ENCODE measurements around the gene PYM1.

PYM1 gene

DNA sequence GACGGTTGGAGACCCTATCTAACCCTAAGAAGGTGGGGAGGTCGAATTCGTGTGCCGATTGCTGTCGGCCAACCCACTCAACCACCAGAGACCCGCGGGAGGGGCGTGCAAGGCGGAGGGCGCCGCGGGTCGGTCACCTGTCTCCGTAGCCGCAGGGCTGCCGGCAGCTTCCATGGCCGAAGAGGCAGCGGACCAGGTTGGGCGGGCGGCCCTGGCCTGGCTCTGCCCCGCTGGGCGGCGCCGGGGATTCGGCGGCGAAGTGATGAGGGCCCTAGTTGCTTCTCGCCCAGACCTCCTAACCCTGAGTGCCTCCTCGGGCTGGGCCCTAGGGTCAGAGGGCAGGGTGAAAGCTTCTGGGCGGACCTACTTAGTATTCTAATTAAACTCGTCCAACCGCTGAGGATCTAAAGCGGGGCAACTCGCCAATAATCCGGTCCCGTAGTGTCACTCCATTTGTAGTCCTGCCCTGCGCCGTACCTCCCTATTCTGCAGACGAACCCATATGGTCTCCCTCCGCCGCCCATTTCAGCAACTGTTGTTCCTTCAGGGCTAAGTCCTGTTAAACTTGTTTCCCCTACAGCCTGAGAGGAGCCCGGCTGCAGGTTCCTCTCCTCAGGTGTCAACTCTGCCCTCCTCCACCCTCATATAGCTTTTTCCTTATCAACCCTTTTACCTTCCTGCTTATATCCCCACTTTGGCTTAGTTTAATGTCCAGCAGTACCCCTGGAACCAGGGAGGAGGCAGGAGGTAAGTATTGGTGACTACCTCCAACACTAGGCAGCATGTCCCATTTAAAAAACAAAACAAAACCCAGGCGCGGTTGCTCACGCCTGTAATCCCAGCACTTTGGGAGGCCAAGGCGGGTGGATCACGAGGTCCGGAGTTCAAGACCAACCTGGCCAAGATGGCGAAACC, at the start of gene PYM1:
Gene PYM1 (minus strand): TSS at position 307 of the 915 bp plus-strand sequence. CDS start 133 bp downstream, at position 174.
- Mint-ChIP-seq H3K27me3 (ENCODE audit: low read depth) (no peaks in the 10 kb centered on the region), H3K27ac (peak within 1 kb of the TSS; percentile 98), H3K4me3 (peak within 1 kb of the TSS; percentile 100), H3K36me3 (ENCODE audit: low read depth) (peaks cover 38% of the 10 kb centered on the region), H3K9me3 (no peaks in the 10 kb centered on the region), H3K4me1 (ENCODE audit: low read depth) (peaks cover 37% of the 10 kb centered on the region)

DNA sequence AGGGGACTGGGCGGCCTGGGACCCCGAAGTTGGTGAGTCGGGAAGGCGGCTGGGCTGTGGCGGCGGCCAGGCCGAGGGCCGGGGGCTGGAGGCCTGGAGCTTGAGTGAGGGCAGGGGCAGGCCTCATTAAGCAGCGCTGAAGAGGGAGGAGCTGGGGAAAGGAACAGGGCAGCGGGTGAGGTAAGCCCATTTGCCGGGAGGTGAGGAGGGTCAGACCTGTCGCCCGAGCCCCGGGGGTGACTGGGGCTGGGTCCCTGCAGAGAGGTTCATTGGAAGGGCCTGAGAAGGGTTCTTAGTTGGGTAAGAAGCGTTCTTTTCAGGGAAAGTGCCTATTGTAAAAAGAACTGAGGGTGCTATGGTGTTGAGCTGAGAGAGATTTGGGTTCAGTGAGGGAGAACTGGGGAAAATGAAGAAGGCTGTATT, 46.6 kb upstream of the PYM1 start:
- no peaks in the 10 kb centered on the region for H3K27me3 Mint-ChIP-seq (ENCODE audit: low read depth)
- no peak overlapping the region for H3K27ac Mint-ChIP-seq
- H3K4me1 Mint-ChIP-seq (ENCODE audit: low read depth), result peaks cover 10% of the 10 kb centered on the region
- H3K4me3 Mint-ChIP-seq, result no peak overlapping the region
- H3K9me3 Mint-ChIP-seq, result no peaks in the 10 kb centered on the region
- H3K36me3 Mint-ChIP-seq (ENCODE audit: low read depth), result peaks cover 17% of the 10 kb centered on the region

DNA sequence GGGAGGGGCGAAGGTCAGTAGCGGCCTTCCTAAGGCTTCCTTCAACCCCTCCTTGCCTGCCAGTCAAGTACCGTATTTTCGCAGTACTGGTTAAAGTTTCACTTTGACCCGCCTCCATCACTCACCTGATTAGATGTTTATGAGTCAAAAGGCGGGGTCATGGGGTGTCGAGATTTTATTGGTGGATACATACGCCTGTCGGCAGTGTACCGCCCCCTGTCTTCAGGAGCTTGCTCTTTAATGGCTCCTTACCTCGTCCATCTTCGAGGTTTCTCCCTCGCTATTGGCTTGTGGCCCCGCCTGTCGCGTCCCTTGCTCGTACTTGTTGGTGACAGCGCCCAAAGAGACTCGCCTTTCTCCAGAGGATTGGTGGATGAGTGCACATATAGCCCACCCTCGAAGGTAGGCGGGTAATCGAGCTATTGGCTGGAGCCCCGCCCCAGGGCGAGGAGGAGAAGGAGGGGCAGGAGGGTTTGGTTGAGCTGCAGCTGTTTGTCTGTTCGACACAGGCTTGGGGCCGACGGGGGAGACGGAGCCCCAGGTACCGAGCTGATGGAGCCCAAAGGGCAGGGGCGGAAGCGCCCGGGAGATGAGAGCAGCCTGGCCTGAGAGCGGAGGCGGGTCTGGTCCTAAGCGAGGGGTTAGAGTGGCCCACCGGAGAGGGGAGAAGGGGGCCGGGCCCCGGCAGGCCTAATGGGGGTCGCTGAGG, 46.1 kb upstream of the PYM1 start, which contains the start of gene RAB5B:
Gene RAB5B (plus strand): TSS at position 480 of the 709 bp plus-strand sequence. CDS start 12,883 bp downstream, outside the sequence.
- no peak within 1 kb of the TSS for H3K27ac Mint-ChIP-seq
- no peak within 1 kb of the TSS for H3K4me3 Mint-ChIP-seq
- H3K27me3 Mint-ChIP-seq (ENCODE audit: low read depth), result no peaks in the 10 kb centered on the region
- peaks cover 17% of the 10 kb centered on the region for H3K36me3 Mint-ChIP-seq (ENCODE audit: low read depth)
- no peaks in the 10 kb centered on the region for H3K9me3 Mint-ChIP-seq
- peaks cover 10% of the 10 kb centered on the region for H3K4me1 Mint-ChIP-seq (ENCODE audit: low read depth)

DNA sequence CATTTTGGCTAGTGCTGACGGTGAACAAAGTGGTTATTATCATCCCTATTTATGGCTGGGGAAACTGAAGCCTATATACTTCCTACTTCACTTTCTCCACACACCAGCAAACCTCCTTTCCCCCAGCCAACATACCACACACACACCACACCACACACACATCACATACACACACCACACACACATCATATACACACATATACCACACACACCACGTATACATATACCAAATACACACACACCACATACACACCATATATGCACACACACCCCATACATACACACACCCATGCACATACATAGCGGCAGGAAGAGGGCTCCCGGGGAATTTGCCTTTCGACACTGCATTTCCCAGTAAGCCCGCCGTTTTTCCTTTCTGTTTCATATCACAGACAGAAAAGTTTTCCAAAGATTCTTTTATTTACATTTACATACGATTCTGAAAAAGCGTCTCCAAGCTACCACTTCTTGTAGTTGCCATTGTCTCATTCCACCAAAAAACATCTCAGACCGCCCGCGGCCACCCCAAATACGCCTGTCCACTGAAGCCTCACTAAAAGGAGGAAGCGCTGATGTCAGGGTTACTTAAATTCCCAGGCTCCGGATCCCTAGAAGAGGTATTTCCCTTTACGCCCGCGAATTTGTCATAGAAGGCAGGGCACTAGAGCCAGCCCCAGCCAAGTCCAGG, 45.4 kb upstream of the PYM1 start:
- peaks cover 17% of the 10 kb centered on the region for H3K36me3 Mint-ChIP-seq (ENCODE audit: low read depth)
- H3K4me3 Mint-ChIP-seq, result no peak overlapping the region
- no peaks in the 10 kb centered on the region for H3K27me3 Mint-ChIP-seq (ENCODE audit: low read depth)
- H3K4me1 Mint-ChIP-seq (ENCODE audit: low read depth), result peaks cover 14% of the 10 kb centered on the region
- no peak overlapping the region for H3K27ac Mint-ChIP-seq
- no peaks in the 10 kb centered on the region for H3K9me3 Mint-ChIP-seq

DNA sequence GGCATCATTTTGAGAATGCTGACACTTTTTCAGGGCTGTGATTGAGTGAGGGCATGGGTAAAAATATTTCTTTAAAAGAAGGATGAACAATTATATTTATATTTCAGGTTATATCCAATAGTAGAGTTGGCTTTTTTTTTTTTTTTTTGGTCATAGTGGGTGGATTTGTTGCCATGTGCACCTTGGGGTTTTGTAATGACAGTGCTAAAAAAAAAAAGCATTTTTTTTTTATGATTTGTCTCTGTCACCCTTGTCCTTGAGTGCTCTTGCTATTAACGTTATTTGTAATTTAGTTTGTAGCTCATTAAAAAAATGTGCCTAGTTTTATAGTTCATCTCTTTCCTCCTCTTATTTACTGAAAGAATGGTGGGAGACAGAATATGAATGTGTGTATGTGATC, 44.8 kb upstream of the PYM1 start:
- H3K36me3 Mint-ChIP-seq (ENCODE audit: low read depth), result peaks cover 19% of the 10 kb centered on the region
- H3K4me1 Mint-ChIP-seq (ENCODE audit: low read depth), result peaks cover 20% of the 10 kb centered on the region
- no peaks in the 10 kb centered on the region for H3K9me3 Mint-ChIP-seq
- no peaks in the 10 kb centered on the region for H3K27me3 Mint-ChIP-seq (ENCODE audit: low read depth)
- H3K27ac Mint-ChIP-seq, result peak overlapping the region; percentile 23
- peak overlapping the region; percentile 6 for H3K4me3 Mint-ChIP-seq

DNA sequence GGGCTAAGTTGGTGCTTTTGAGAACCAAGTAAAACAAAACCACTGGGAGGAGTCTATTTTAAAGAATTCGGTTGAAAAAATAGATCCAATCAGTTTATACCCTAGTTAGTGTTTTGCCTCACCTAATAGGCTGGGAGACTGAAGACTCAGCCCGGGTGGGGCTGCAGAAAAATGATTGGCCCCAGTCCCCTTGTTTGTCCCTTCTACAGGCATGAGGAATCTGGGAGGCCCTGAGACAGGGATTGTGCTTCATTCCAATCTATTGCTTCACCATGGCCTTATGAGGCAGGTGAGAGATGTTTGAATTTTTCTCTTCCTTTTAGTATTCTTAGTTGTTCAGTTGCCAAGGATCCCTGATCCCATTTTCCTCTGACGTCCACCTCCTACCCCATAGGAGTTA, 44.3 kb upstream of the PYM1 start:
- H3K9me3 Mint-ChIP-seq, result no peaks in the 10 kb centered on the region
- H3K36me3 Mint-ChIP-seq (ENCODE audit: low read depth), result peaks cover 19% of the 10 kb centered on the region
- H3K27me3 Mint-ChIP-seq (ENCODE audit: low read depth), result no peaks in the 10 kb centered on the region
- H3K4me1 Mint-ChIP-seq (ENCODE audit: low read depth), result peaks cover 22% of the 10 kb centered on the region
- peak overlapping the region; percentile 6 for H3K4me3 Mint-ChIP-seq
- peak overlapping the region; percentile 23 for H3K27ac Mint-ChIP-seq

DNA sequence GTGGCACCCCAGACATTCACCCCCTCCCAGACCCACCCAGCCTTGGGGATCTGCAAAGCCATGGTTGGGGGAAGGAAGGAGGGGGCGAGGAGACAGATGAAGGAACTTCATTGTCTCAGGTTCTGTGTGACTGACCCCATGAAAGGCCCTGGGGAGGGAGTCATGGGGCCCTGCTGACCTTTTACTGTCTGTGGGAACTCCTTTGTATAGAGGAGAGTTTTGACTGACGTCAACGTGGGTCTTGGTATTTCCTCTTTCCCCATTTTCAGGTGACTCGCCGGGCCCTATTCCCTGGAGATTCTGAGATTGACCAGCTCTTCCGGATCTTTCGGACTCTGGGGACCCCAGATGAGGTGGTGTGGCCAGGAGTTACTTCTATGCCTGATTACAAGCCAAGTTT, 43.1 kb upstream of the PYM1 start:
- H3K9me3 Mint-ChIP-seq, result no peaks in the 10 kb centered on the region
- H3K4me1 Mint-ChIP-seq (ENCODE audit: low read depth), result peaks cover 28% of the 10 kb centered on the region
- H3K36me3 Mint-ChIP-seq (ENCODE audit: low read depth), result peaks cover 15% of the 10 kb centered on the region
- H3K4me3 Mint-ChIP-seq, result no peak overlapping the region
- H3K27ac Mint-ChIP-seq, result no peak overlapping the region
- no peaks in the 10 kb centered on the region for H3K27me3 Mint-ChIP-seq (ENCODE audit: low read depth)

DNA sequence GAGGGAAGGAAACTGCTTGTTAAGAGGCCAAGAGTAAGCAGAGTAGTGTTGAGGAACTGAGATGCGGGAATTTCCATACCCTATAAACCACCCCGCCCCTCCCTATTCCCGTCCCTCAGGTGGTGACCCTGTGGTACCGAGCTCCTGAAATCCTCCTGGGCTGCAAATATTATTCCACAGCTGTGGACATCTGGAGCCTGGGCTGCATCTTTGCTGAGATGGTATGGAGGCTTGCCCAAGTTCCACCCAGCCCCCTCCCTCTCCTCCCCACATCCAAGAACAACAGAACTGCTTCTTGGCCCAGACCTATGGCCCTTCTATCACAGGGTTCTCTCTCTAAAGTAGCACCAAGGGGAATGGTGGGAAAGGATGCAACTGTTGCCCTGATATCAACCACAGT, 41.7 kb upstream of the PYM1 start:
- Mint-ChIP-seq H3K4me1 (ENCODE audit: low read depth) (peaks cover 28% of the 10 kb centered on the region), H3K9me3 (no peaks in the 10 kb centered on the region), H3K27ac (no peak overlapping the region), H3K36me3 (ENCODE audit: low read depth) (peaks cover 15% of the 10 kb centered on the region), H3K27me3 (ENCODE audit: low read depth) (no peaks in the 10 kb centered on the region), H3K4me3 (no peak overlapping the region)

DNA sequence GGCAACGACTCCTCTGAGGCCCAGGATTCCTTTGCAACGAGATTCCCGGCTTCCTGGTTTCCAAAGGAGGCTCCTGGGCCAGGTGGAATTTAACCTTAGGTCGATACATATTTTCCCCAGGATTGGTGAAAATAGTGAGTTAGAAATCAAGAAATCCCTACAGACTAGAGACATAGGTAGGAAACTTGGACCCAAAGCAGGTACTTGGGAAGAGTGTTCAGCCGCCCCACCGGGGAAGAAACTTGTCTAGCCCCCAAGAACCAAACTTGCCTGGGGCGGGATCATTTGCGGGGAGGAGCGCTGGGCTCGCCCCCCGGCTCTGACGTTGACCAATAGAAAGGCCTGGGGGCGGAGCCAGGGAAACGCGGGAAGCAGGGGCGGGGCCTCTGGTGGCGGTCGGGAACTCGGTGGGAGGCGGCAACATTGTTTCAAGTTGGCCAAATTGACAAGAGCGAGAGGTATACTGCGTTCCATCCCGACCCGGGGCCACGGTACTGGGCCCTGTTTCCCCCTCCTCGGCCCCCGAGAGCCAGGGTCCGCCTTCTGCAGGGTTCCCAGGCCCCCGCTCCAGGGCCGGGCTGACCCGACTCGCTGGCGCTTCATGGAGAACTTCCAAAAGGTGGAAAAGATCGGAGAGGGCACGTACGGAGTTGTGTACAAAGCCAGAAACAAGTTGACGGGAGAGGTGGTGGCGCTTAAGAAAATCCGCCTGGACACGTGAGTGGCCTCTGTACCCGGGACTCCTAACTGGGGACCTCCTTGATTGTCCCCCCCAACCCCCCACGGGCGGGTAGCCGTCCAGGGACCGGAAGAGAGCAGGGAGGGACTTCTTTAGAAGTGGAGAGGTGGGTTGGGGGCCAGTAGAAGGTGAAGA, 39.0 kb upstream of the PYM1 start, which contains the start of gene CDK2:
Gene CDK2 (plus strand): TSS at position 423 of the 874 bp plus-strand sequence. CDS start 179 bp downstream, at position 602.
- H3K27me3 Mint-ChIP-seq (ENCODE audit: low read depth), result no peaks in the 10 kb centered on the region
- peaks cover 25% of the 10 kb centered on the region for H3K4me1 Mint-ChIP-seq (ENCODE audit: low read depth)
- H3K4me3 Mint-ChIP-seq, result peak within 1 kb of the TSS; percentile 96
- peak within 1 kb of the TSS; percentile 84 for H3K27ac Mint-ChIP-seq
- H3K36me3 Mint-ChIP-seq (ENCODE audit: low read depth), result peaks cover 15% of the 10 kb centered on the region
- no peaks in the 10 kb centered on the region for H3K9me3 Mint-ChIP-seq

DNA sequence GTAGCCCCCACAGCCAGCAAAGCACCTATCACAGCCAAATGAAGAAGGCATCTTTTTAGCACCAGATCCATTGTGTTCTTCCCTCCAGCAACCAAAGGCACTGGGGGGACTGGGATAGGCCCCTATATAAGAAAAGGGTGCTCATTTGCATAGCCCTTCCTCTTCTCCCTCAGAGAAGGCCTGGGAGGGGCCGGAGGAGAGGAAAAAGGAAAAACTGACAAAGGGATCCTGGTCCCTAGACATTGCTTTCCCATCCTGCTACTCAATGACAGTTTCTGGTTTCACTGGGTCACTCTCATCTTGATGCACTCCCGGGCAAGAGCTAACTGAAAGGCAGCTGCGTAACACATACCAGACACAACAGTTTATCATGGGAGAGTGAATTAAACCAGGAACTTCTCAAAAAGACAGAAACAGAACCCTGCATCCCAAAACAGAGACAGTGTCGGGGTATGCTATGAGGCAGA, 38.3 kb upstream of the PYM1 start, which contains the start of gene PMEL:
Gene PMEL (minus strand): TSS at position 102 of the 467 bp plus-strand sequence. CDS start 31 bp downstream, at position 71.
- no peaks in the 10 kb centered on the region for H3K9me3 Mint-ChIP-seq
- no peaks in the 10 kb centered on the region for H3K27me3 Mint-ChIP-seq (ENCODE audit: low read depth)
- H3K4me1 Mint-ChIP-seq (ENCODE audit: low read depth), result peaks cover 24% of the 10 kb centered on the region
- H3K36me3 Mint-ChIP-seq (ENCODE audit: low read depth), result peaks cover 12% of the 10 kb centered on the region
- H3K27ac Mint-ChIP-seq, result peak within 1 kb of the TSS; percentile 84
- H3K4me3 Mint-ChIP-seq, result peak within 1 kb of the TSS; percentile 96

DNA sequence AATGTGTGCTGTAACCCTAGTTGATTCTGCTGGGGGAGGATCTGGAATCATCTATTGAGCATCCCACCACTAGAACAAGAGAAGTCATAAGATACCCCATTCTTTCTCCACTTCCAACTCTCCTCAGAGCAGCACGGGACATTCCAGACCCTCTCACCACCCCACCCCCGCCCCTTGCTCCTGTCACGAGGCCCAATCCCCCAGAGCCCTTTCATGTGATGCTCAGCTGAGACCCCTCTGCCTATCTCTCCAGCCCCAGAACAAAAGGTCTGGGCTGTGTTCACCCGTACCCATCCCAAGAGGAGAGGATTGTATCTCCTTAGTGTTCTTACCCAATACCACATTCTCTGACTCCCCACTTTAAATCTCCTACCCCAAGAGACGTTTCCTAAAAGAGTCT, 37.5 kb upstream of the PYM1 start:
- H3K27me3 Mint-ChIP-seq (ENCODE audit: low read depth), result no peaks in the 10 kb centered on the region
- peaks cover 24% of the 10 kb centered on the region for H3K4me1 Mint-ChIP-seq (ENCODE audit: low read depth)
- H3K36me3 Mint-ChIP-seq (ENCODE audit: low read depth), result peaks cover 8% of the 10 kb centered on the region
- H3K4me3 Mint-ChIP-seq, result peak overlapping the region; percentile 4
- no peak overlapping the region for H3K27ac Mint-ChIP-seq
- no peaks in the 10 kb centered on the region for H3K9me3 Mint-ChIP-seq

DNA sequence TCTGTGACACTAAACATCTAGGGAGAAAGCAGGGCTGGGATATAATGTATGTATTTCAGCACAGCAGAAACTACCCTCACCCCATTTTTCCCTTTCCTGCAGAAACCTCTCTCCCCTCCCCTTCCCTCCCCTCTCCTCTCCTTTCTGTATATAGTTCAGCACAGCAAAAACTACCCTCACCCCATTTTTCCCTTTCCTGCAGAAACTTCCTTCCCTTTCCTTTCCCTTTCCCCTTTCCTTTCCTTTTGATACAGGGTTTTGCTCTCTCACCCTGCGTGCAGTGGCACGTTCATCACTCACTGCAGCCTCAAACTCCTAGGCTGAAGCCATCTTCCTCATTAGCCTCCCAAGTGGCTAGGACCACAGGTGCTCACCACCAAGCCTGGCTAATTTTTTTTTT, 36.1 kb upstream of the PYM1 start:
- Mint-ChIP-seq H3K36me3 (ENCODE audit: low read depth) (peaks cover 8% of the 10 kb centered on the region), H3K9me3 (no peaks in the 10 kb centered on the region), H3K27me3 (ENCODE audit: low read depth) (no peaks in the 10 kb centered on the region), H3K4me3 (no peak overlapping the region), H3K4me1 (ENCODE audit: low read depth) (peaks cover 24% of the 10 kb centered on the region), H3K27ac (no peak overlapping the region)

DNA sequence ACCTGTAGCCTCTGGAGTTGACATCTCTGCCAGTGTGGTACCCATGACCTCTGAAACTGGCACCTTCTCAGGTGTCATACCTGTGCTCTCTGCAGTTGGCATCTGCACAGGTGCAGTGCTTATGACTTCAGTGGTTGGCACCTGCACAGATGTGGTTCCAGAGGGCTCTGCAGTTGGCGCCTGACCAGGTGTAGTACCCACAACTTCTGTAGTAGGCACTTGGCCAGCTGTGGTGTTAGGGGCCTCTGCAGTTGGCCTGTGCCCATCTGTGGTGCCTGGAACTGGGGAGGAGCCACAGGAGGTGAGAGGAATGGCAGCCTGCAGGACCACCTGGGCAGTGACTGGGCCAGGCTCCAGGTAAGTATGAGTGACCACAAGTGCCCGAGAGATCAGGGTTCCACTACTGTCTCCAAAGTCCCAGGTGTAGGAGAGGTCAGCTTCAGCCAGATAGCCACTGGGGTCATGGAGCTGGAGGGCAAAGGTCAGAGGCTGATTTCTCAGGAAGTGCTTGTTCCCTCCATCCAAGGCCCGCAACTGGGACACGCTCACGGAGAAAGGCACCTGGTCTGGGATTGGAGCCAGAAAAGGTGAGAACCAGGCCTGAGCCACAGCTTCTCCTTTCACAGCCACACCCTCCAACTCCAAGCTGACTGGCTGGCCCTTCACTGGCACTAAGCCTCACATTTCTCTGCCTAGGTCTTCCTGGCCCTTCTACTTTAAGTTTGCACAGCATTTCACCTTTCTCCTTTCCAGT, 29.6 kb upstream of the PYM1 start:
- no peaks in the 10 kb centered on the region for H3K27me3 Mint-ChIP-seq (ENCODE audit: low read depth)

More for the DNA sequence above, 29.6 kb upstream of the PYM1 start:
- peaks cover 22% of the 10 kb centered on the region for H3K36me3 Mint-ChIP-seq (ENCODE audit: low read depth)
- no peak overlapping the region for H3K4me3 Mint-ChIP-seq
- no peaks in the 10 kb centered on the region for H3K9me3 Mint-ChIP-seq
- H3K4me1 Mint-ChIP-seq (ENCODE audit: low read depth), result peaks cover 7% of the 10 kb centered on the region
- no peak overlapping the region for H3K27ac Mint-ChIP-seq
